Measurements from ENCODE around the gene SKAP2. TPM values are rescaled to one million over a fixed set of nuclear protein-coding genes. Genes with fewer than 3 reads are reported as not detected.

The SKAP2 gene
- total RNA-seq, 1 experiment from 2014 or later, result 66.8 TPM

GRCh38 chr7:26650103-26650502 lies 214.3 kb downstream of the SKAP2 start:
- intact Hi-C loops (cut with micrococcal nuclease; ENCODE audit: unreplicated experiment), result no loop called here
- Histone ChIP-seq H3K9me3 (ENCODE audit: control insufficient read depth, insufficient read depth, low read depth, low read length) (no peaks in the 10 kb centered on the region), H3K4me3 (ENCODE audit: low read depth in 2 of 2, low read length in 2 of 2) (no peak overlapping the region), H3K36me3 (ENCODE audit: control insufficient read depth, insufficient read depth, low read length) (no peaks in the 10 kb centered on the region), H3K27ac (ENCODE audit: low read length) (no peak overlapping the region), H3K4me1 (ENCODE audit: control insufficient read depth, insufficient read depth, low read length) (peaks cover 5% of the 10 kb centered on the region; the same call in 1 of the 2 replicates), H3K27me3 (ENCODE audit: control insufficient read depth, insufficient read depth, low read length) (peaks cover 2% of the 10 kb centered on the region; the same call in 1 of the 2 replicates)
- in situ Hi-C loops (cut with HindIII; ENCODE audit: low pct_unique_long_range_greater_than_20kb, low sequenced_read_pairs), result no loop called here
- ChIA-PET CTCF (no interaction called here), POLR2A (no interaction called here)
- TF ChIP-seq, protein P1, sequence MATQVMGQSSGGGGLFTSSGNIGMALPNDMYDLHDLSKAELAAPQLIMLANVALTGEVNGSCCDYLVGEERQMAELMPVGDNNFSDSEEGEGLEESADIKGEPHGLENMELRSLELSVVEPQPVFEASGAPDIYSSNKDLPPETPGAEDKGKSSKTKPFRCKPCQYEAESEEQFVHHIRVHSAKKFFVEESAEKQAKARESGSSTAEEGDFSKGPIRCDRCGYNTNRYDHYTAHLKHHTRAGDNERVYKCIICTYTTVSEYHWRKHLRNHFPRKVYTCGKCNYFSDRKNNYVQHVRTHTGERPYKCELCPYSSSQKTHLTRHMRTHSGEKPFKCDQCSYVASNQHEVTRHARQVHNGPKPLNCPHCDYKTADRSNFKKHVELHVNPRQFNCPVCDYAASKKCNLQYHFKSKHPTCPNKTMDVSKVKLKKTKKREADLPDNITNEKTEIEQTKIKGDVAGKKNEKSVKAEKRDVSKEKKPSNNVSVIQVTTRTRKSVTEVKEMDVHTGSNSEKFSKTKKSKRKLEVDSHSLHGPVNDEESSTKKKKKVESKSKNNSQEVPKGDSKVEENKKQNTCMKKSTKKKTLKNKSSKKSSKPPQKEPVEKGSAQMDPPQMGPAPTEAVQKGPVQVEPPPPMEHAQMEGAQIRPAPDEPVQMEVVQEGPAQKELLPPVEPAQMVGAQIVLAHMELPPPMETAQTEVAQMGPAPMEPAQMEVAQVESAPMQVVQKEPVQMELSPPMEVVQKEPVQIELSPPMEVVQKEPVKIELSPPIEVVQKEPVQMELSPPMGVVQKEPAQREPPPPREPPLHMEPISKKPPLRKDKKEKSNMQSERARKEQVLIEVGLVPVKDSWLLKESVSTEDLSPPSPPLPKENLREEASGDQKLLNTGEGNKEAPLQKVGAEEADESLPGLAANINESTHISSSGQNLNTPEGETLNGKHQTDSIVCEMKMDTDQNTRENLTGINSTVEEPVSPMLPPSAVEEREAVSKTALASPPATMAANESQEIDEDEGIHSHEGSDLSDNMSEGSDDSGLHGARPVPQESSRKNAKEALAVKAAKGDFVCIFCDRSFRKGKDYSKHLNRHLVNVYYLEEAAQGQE (IDR thresholded peaks at IDR 0.05; ENCODE audit: insufficient read depth in 1 of 2, low read depth in 2 of 2, low read length in 1 of 2), result no peak
- TF ChIP-seq POLR2AphosphoS5 (IDR thresholded peaks at IDR 0.05; ENCODE audit: low read depth, low read length) (no peak), SIN3A (IDR thresholded peaks at IDR 0.05; ENCODE audit: borderline replicate concordance, insufficient read depth, low read depth, low read length) (no peak), TCF7L2 (IDR thresholded peaks at IDR 0.05; ENCODE audit: low read depth, low read length) (no peak), CTCF (IDR thresholded peaks at IDR 0.05) (no peak)
- ATAC-seq (no peak), DNase-seq (ENCODE audit: low read depth, low spot score) (no peak)
- no TSS peak for BruUV-seq (replicated peaks)

DNA sequence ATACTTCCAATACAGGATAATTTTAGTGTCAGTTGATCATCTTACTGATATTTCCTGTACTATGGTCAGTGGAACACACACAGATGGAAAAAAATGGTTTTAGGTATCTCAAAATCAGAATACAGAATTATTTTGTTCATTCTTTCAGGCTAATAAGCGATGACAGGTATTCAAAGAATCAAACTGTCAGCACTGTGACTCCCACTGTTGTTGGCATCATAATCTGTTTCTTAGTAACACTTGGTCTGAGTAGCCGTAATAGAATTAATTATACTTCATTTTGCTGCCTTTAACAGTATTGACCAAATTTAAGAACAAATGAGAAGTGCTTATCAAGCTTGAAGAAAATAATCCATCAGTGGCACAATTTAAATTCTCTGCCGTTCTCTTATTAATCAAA lies 215.0 kb downstream of the SKAP2 start:
- H3K27ac ChIP-seq (ENCODE audit: low read length), result no peak overlapping the region
- no peak overlapping the region for H3K4me3 ChIP-seq (ENCODE audit: low read depth in 2 of 2, low read length in 2 of 2)
- in situ Hi-C loops (cut with HindIII; ENCODE audit: low pct_unique_long_range_greater_than_20kb, low sequenced_read_pairs), result no loop called here
- intact Hi-C loops (cut with micrococcal nuclease; ENCODE audit: unreplicated experiment), result no loop called here
- H3K9me3 ChIP-seq (ENCODE audit: control insufficient read depth, insufficient read depth, low read depth, low read length), result no peaks in the 10 kb centered on the region
- TF ChIP-seq, protein P1 (IDR thresholded peaks at IDR 0.05; ENCODE audit: insufficient read depth in 1 of 2, low read depth in 2 of 2, low read length in 1 of 2), result no peak
- TF ChIP-seq POLR2AphosphoS5 (IDR thresholded peaks at IDR 0.05; ENCODE audit: low read depth, low read length) (no peak), SIN3A (IDR thresholded peaks at IDR 0.05; ENCODE audit: borderline replicate concordance, insufficient read depth, low read depth, low read length) (no peak), CTCF (IDR thresholded peaks at IDR 0.05) (no peak), TCF7L2 (IDR thresholded peaks at IDR 0.05; ENCODE audit: low read depth, low read length) (no peak)
- peaks cover 5% of the 10 kb centered on the region; the same call in 1 of the 2 replicates for H3K4me1 ChIP-seq (ENCODE audit: control insufficient read depth, insufficient read depth, low read length)
- BruUV-seq (replicated peaks), result no TSS peak
- no peaks in the 10 kb centered on the region for H3K36me3 ChIP-seq (ENCODE audit: control insufficient read depth, insufficient read depth, low read length)
- DNase-seq (ENCODE audit: low read depth, low spot score), result no peak
- H3K27me3 ChIP-seq (ENCODE audit: control insufficient read depth, insufficient read depth, low read length), result peaks cover 2% of the 10 kb centered on the region; the same call in 1 of the 2 replicates
- ChIA-PET POLR2A (no interaction called here), CTCF (no interaction called here)
- no peak for ATAC-seq

Measured in Panc1 (cell line).